Calu3 (cell line): ENCODE results near the gene FAM118B. TPM values are rescaled to one million over a fixed set of nuclear protein-coding genes. Genes with fewer than 3 reads are reported as not detected.

Source experiments
- BruUV-seq: library from RNA; stranded (reverse); fragments of 400-500 nt; replicated peaks from 2 replicates; lab custom pipeline; 2021; lab: Mats Ljungman, UMichigan
- CTCF ChIA-PET: fragments of 300-600 bp; sonication (Branson Sonifier 250); formaldehyde crosslinking; loops from one replicate; lab custom pipeline; 2022; ENCODE audit warnings: antibody characterized with exemption; lab: Charles Lee
- DNase-seq: peaks from one replicate; pipeline ENCODE4 v3.0.0; 2022
- H3K27ac Mint-ChIP-seq: one replicate; pipeline ENCODE4 v1.8.0; 2022; ENCODE audit warnings: mixed read lengths; ENCODE audit not compliant: unreplicated experiment
- H3K27me3 Mint-ChIP-seq: one replicate; pipeline ENCODE4 v1.8.0; 2022; ENCODE audit warnings: mixed read lengths; ENCODE audit not compliant: unreplicated experiment
- H3K36me3 Mint-ChIP-seq: one replicate; pipeline ENCODE4 v1.8.0; 2022; ENCODE audit warnings: mild to moderate bottlenecking, moderate library complexity, mixed read lengths; ENCODE audit not compliant: insufficient read depth, unreplicated experiment
- H3K4me1 Mint-ChIP-seq: one replicate; pipeline ENCODE4 v1.8.0; 2022; ENCODE audit warnings: mild to moderate bottlenecking, low read depth, mixed read lengths; ENCODE audit not compliant: unreplicated experiment
- H3K4me3 Mint-ChIP-seq: one replicate; pipeline ENCODE4 v1.8.0; 2022; ENCODE audit warnings: mild to moderate bottlenecking, low read depth, moderate library complexity, mixed read lengths; ENCODE audit not compliant: unreplicated experiment
- H3K9me3 Mint-ChIP-seq: one replicate; pipeline ENCODE4 v1.8.0; 2022; ENCODE audit warnings: low read depth, mixed read lengths; ENCODE audit not compliant: unreplicated experiment
- CTCF ChIP-seq: fragments of 200-600 bp; IDR thresholded peaks from one replicate; pipeline ENCODE4 v1.8.0; 2022; ENCODE audit warnings: antibody characterized with exemption; ENCODE audit not compliant: unreplicated experiment
- intact Hi-C: fragments of 100-400 bp; cut with micrococcal nuclease; formaldehyde crosslinking; loops from one replicate; pipeline ENCODE4 v1.10.0; 2022; ENCODE audit not compliant: unreplicated experiment
- total RNA-seq: library from RNA; stranded (reverse); gene quantifications from 2 replicates; pipeline ENCODE4 v1.2.3, GENCODE V29; 2022

The FAM118B gene
- total RNA-seq, 1 experiment from 2014 or later = 15.7 TPM

GRCh38 chr11:126311401-126312291, 100.1 kb downstream of the FAM118B start:
- Mint-ChIP-seq H3K4me3 (no peak overlapping the region), H3K36me3 (peaks cover 5% of the 10 kb centered on the region), H3K27ac (no peak overlapping the region), H3K4me1 (peaks cover 11% of the 10 kb centered on the region), H3K9me3 (no peaks in the 10 kb centered on the region), H3K27me3 (no peaks in the 10 kb centered on the region)
- no peak for TF ChIP-seq CTCF
- DNase-seq = no peak
- BruUV-seq = no TSS peak
- CTCF ChIA-PET = interaction anchor here (1.2 to 1.5 kb wide), 3 partner anchors 28 to 169 kb away, joined by 4 to 35 read pairs (median 5); no protein-coding TSS in a partner anchor
- intact Hi-C loops = loop anchor here (5.0 kb wide), 2 partner anchors 46 to 121 kb away; partner anchors contain the start of gene ST3GAL4

Other genes with a start within 250 kb of the FAM118B start
- 10.6 and 14.8 TPM in 2 replicates for gene CDON, start 148.9 kb upstream of the FAM118B start, total RNA-seq
- 19.0 and 21.5 TPM in 2 replicates for gene RPUSD4, start 132 bp upstream of the FAM118B start, total RNA-seq
- 64.6 and 66.4 TPM in 2 replicates for gene SRPRA, start 57.1 kb downstream of the FAM118B start, total RNA-seq
- gene FOXRED1, start 57.4 kb downstream of the FAM118B start, total RNA-seq = 34.9 and 40.1 TPM in 2 replicates
- 8.1 and 8.2 TPM in 2 replicates for gene TIRAP, start 71.3 kb downstream of the FAM118B start, total RNA-seq
- 30.5 and 33.2 TPM in 2 replicates for gene DCPS, start 92.3 kb downstream of the FAM118B start, total RNA-seq
- 22.1 and 27.9 TPM in 2 replicates for gene ST3GAL4, start 143.9 kb downstream of the FAM118B start, total RNA-seq